Measurements from ENCODE around the gene LIPT2. TPM values are rescaled to one million over a fixed set of nuclear protein-coding genes. Genes with fewer than 3 reads are reported as not detected.

Gene LIPT2
- total RNA-seq, result 1.8 and 2.7 TPM in 2 replicates

GRCh38 chr11:74492974-74493790 is at the start of gene LIPT2:
LIPT2 (minus strand) TSS chr11:74493724; CDS start chr11:74493703, 21 bp downstream.

GRCh38 chr11:74466916-74467885 is 26.3 kb downstream of the LIPT2 start, which contains the start of gene KCNE3:
KCNE3 (minus strand) TSS chr11:74467549; CDS start chr11:74457563, 9,986 bp downstream.

Other genes starting within 250 kb of the LIPT2 start
- gene P4HA3, start 182.1 kb downstream of the LIPT2 start, total RNA-seq, result 2.4 and 4.6 TPM in 2 replicates
- 0.75 and 1.5 TPM in 2 replicates for gene PGM2L1, start 95.3 kb downstream of the LIPT2 start, total RNA-seq
- 3.4 TPM in 2 replicates for gene KCNE3, start 26.2 kb downstream of the LIPT2 start, total RNA-seq
- 5.5 and 8.4 TPM in 2 replicates for gene POLD3, start 98.9 kb upstream of the LIPT2 start, total RNA-seq
- gene CHRDL2, start 237.7 kb upstream of the LIPT2 start, total RNA-seq, result not detected in 2 replicates

Data from cardiac ventricle fibroblast (primary cell).